ENCODE measurements around the gene SCN1B.

DNA sequence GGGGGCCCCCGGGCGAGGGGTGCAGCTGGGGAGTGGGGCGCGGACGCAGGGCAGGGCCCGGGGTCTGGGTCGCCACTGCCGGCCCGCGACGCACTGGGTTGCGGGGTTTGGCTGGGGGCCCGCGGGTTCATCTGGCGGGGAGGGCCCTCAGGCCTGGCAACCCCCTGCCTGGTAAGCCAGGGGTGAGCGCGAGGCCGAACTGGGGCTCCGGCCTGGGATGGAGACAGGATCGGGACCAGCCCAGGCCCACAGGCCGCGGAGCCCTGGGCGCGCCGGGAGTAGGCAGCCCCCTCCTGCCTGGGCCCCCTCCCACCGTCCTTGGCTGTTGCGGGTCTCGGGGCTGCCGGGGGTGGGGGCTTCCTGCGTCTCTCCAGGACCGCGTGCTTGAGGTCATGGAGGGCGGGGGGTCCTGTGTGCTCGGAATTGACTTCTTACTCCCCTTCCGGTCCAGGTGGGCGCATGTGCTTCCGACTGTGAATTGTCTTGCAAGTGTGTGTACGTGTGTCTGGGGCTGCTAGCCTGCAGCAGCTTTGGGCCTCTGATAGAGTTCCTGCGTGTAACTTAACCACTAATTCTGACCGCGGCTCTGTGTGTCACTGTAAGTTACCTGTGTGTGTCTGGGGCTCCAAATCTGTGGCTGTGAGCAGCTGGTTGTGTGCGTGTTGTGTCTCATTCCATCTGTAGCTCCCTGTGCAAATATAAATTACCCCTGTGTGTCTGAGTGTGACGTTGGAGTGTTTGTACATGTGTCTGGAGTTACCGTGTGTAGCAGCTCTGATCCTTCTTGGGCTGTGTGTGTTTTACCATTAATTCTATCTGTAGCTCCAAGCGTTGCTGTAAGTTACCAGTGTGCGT lies 29.4 kb upstream of the SCN1B start:
- TF ChIP-seq POLR2AphosphoS5 (IDR thresholded peaks at IDR 0.05; ENCODE audit: low read depth, low read length) (0 out of 2 replicates have a peak, but pooled peaks have one; percentile 37), POLR2A (IDR thresholded peaks at IDR 0.05; ENCODE audit: low read depth, low read length) (peak; percentile 57; the same call in 1 of the 2 replicates)

Data from GM12892 (cell line).